PC-9 (cell line): ENCODE results near the gene MGRN1. TPM values are rescaled to one million over a fixed set of nuclear protein-coding genes. Genes with fewer than 3 reads are reported as not detected.

Experiments used
- BruUV-seq: library from RNA; stranded (reverse); fragments of 400-500 nt; replicated peaks from 2 replicates; lab custom pipeline; 2021; lab: Mats Ljungman, UMichigan
- CTCF ChIA-PET: fragments of 300-600 bp; sonication (Branson Sonifier 250); formaldehyde crosslinking; loops from one replicate; lab custom pipeline; 2022; ENCODE audit warnings: antibody characterized with exemption; lab: Charles Lee
- POLR2A ChIA-PET: fragments of 300-600 bp; sonication (Branson Sonifier 250); formaldehyde crosslinking; loops from one replicate; lab custom pipeline; 2022; ENCODE audit warnings: antibody characterized with exemption; ENCODE audit not compliant: unreplicated experiment; lab: Charles Lee
- DNase-seq, 2 experiments: peaks; one replicate each; pipeline versions ENCODE4 v3.0.0 to v3.0.0-alpha.2; 2015 to 2022; ENCODE audit warnings: mixed read lengths in 1 of 2
- H2AFZ ChIP-seq: fragments of 200-600 bp; sonication (generic); 2 replicates; pipeline ENCODE4 v1.8.1; 2017; ENCODE audit warnings: antibody characterized with exemption
- H3F3A ChIP-seq: fragments of 200-600 bp; sonication (generic); 2 replicates; pipeline ENCODE4 v1.8.1; 2017; ENCODE audit warnings: antibody characterized with exemption, mild to moderate bottlenecking, low read depth; ENCODE audit not compliant: insufficient read depth
- H3K27ac ChIP-seq: fragments of 200-600 bp; sonication (generic); 2 replicates; pipeline ENCODE4 v1.6.1; 2016; ENCODE audit warnings: mixed run types
- H3K27me3 ChIP-seq: fragments of 200-600 bp; sonication (generic); 2 replicates; pipeline ENCODE4 v1.6.1; 2016; ENCODE audit warnings: low read depth, mixed run types; ENCODE audit not compliant: insufficient read depth
- H3K36me3 ChIP-seq: fragments of 200-600 bp; sonication (generic); 2 replicates; pipeline ENCODE4 v1.6.1; 2016; ENCODE audit warnings: low read depth, mixed run types
- H3K4me1 ChIP-seq: fragments of 200-600 bp; sonication (generic); replicated peaks from 2 replicates; pipeline ENCODE4 v1.6.1; 2016; ENCODE audit warnings: mixed run types; ENCODE audit not compliant: insufficient read depth
- H3K4me2 ChIP-seq: fragments of 200-600 bp; sonication (generic); 2 replicates; pipeline ENCODE4 v1.6.1; 2017; ENCODE audit warnings: mixed run types
- H3K4me3 ChIP-seq: fragments of 200-600 bp; sonication (generic); 2 replicates; pipeline ENCODE4 v1.6.1; 2016; ENCODE audit warnings: mixed run types
- H3K79me2 ChIP-seq: fragments of 200-600 bp; sonication (generic); 2 replicates; pipeline ENCODE4 v1.6.1; 2017; ENCODE audit warnings: low read depth, mixed run types
- H3K9me2 ChIP-seq: fragments of 200-600 bp; sonication (generic); 2 replicates; pipeline ENCODE4 v1.8.1; 2017; ENCODE audit warnings: mild to moderate bottlenecking; ENCODE audit not compliant: insufficient read depth
- H3K9me3 ChIP-seq: fragments of 200-600 bp; sonication (generic); 2 replicates; pipeline ENCODE4 v1.8.1; 2016; ENCODE audit warnings: low read depth; ENCODE audit not compliant: insufficient read depth
- H4K20me1 ChIP-seq: fragments of 200-600 bp; sonication (generic); 2 replicates; pipeline ENCODE4 v1.8.1; 2017; ENCODE audit not compliant: insufficient read depth
- EZH2 ChIP-seq: fragments of 200-600 bp; sonication (generic); IDR thresholded peaks from 2 replicates; pipeline ENCODE4 v1.8.0; 2017; ENCODE audit warnings: antibody characterized with exemption, low read depth
- intact Hi-C: fragments of 100-400 bp; cut with micrococcal nuclease; formaldehyde crosslinking; loops from one replicate; pipeline ENCODE4 v1.10.0; 2022; ENCODE audit not compliant: unreplicated experiment
- total RNA-seq: library from RNA; stranded (reverse); gene quantifications from 2 replicates; pipeline ENCODE4 v1.2.3, GENCODE V29; 2021
- TF ChIP-seq, protein P1 (sequence below): fragments of 200-600 bp; sonication (generic); conservative IDR thresholded peaks from 2 replicates; pipeline ENCODE4 v1.6.1; 2017; ENCODE audit warnings: mixed run types, antibody characterized with exemption, mild to moderate bottlenecking, moderate library complexity

Gene MGRN1
- total RNA-seq, 1 experiment from 2014 or later = 70.4 TPM

DNA sequence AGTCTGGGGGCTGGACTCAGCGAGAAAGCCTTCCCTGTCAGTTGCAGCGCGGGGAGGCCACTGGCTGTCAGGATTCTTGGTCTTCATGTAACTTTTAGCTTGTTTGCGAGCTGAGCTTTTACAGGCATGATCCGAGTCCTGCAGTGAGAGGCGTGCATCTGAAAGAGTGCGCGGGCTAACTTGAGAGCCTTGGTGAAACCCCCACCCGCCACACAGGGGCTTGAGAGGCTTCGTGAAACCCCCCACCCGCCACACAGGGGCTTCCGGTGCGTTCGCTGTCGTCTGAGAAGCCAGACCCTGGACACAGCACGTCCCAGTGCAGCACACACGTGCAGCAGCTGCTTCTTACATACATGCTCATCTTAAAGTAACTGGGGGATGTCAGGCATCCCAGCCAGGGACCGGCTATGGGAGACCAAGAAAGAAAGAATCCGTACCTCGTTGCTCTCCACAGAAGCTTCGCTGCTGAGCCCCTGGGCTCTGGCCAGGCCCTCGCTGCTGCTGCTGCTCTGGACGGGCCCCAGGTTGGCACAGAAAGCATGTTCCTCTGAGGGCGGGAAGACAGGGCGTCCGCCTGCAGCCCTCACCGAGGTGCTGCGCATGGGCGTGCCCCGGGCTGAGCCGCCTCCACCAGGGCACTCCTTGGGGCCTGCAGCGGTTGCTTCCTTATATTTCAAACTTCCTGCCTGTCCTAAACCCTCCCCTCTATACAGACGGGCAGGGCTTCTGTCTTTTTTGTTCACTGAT is 76.5 kb downstream of the MGRN1 start:
- H3K27me3 ChIP-seq = no peaks in the 10 kb centered on the region
- H3K4me1 ChIP-seq = no peaks in the 10 kb centered on the region
- DNase-seq = no peak
- H3K79me2 ChIP-seq = no peaks in the 10 kb centered on the region
- peaks cover 9% of the 10 kb centered on the region; the same call in 1 of the 2 replicates for H3F3A ChIP-seq
- ChIA-PET POLR2A (no interaction called here), CTCF (interaction anchor here (0.6 kb wide), 1 partner anchor 194 kb away, joined by 9 read pairs; no protein-coding TSS in a partner anchor)
- H3K4me3 ChIP-seq = no peak overlapping the region
- TF ChIP-seq, protein P1, sequence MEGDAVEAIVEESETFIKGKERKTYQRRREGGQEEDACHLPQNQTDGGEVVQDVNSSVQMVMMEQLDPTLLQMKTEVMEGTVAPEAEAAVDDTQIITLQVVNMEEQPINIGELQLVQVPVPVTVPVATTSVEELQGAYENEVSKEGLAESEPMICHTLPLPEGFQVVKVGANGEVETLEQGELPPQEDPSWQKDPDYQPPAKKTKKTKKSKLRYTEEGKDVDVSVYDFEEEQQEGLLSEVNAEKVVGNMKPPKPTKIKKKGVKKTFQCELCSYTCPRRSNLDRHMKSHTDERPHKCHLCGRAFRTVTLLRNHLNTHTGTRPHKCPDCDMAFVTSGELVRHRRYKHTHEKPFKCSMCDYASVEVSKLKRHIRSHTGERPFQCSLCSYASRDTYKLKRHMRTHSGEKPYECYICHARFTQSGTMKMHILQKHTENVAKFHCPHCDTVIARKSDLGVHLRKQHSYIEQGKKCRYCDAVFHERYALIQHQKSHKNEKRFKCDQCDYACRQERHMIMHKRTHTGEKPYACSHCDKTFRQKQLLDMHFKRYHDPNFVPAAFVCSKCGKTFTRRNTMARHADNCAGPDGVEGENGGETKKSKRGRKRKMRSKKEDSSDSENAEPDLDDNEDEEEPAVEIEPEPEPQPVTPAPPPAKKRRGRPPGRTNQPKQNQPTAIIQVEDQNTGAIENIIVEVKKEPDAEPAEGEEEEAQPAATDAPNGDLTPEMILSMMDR = no peak
- no peak for TF ChIP-seq EZH2
- no peaks in the 10 kb centered on the region for H3K9me3 ChIP-seq
- H2AFZ ChIP-seq = no peak overlapping the region
- no peak overlapping the region for H3K4me2 ChIP-seq
- intact Hi-C loops = no loop called here
- no peaks in the 10 kb centered on the region for H3K9me2 ChIP-seq
- no peak overlapping the region for H3K27ac ChIP-seq
- H3K36me3 ChIP-seq = no peaks in the 10 kb centered on the region; the same call in 1 of the 2 replicates
- BruUV-seq = no TSS peak
- H4K20me1 ChIP-seq = no peaks in the 10 kb centered on the region

DNA sequence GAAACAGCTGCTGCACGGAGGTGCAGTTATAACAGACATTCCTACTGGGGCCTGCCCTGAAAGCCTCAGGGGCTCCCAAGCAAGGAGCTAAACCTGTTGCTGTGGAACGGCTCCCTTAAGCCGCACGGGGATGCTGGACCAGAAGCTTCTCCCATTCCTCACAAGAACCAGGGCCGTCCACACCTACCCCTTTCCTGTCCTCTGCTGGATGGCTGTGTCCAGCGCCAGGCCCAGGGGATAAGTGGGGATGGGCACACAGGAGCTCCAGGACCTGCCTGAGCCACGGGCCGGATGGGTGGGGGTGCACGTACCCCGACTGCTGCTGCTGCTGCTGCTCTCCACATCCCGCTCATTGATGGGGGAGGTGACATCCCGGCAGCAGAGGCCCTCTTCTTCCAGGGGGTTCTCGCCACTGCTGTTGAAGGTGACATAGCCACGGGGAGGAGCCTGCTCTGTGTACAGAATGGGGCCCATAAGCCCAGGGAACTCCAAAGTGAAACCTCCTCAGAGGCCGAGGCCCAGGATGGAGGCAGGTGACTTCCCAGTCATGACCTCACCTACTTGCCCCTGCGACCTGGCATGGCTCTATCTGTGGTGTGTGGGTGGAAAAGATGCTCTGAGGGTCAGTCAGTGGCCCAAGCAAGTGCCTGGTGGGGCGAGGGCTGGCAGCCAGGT is 77.3 kb downstream of the MGRN1 start:
- intact Hi-C loops = no loop called here
- no peak for TF ChIP-seq EZH2
- TF ChIP-seq, protein P1 = no peak
- POLR2A ChIA-PET = no interaction called here
- Histone ChIP-seq H3K4me1 (no peaks in the 10 kb centered on the region), H3K4me3 (no peak overlapping the region), H3K36me3 (no peaks in the 10 kb centered on the region; the same call in 1 of the 2 replicates), H3K27ac (no peak overlapping the region), H3K9me2 (no peaks in the 10 kb centered on the region), H3K9me3 (no peaks in the 10 kb centered on the region), H2AFZ (no peak overlapping the region), H4K20me1 (no peaks in the 10 kb centered on the region), H3K27me3 (no peaks in the 10 kb centered on the region), H3F3A (peaks cover 9% of the 10 kb centered on the region; the same call in 1 of the 2 replicates), H3K4me2 (no peak overlapping the region), H3K79me2 (no peaks in the 10 kb centered on the region)
- DNase-seq = no peak
- no TSS peak for BruUV-seq
- CTCF ChIA-PET = interaction anchor here (0.5 kb wide), 1 partner anchor 222 kb away, joined by 6 read pairs; no protein-coding TSS in a partner anchor

DNA sequence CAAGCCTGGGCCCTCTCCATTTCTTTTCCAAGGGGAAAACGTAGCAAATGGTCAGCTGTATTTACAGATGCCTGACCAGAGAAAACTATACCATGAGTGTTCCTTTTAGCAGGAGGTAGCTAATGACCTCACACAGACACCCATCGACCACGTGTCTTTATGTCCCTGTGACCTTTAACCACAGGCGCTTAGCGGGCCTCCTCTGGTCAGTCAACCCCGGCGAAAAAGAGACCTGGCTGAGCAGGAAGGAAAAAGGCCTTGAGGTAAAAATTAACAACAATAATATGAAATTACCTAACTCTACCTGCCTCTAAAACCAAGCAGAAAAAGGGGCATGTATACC is 77.8 kb downstream of the MGRN1 start:
- Histone ChIP-seq H3K4me2 (no peak overlapping the region), H3K4me1 (no peaks in the 10 kb centered on the region), H3F3A (peaks cover 7% of the 10 kb centered on the region; the same call in 1 of the 2 replicates), H3K27ac (no peak overlapping the region), H3K4me3 (no peak overlapping the region), H4K20me1 (no peaks in the 10 kb centered on the region), H3K9me3 (no peaks in the 10 kb centered on the region), H3K79me2 (no peaks in the 10 kb centered on the region), H3K27me3 (no peaks in the 10 kb centered on the region), H3K36me3 (peaks cover 1% of the 10 kb centered on the region; the same call in 1 of the 2 replicates), H3K9me2 (no peaks in the 10 kb centered on the region), H2AFZ (no peak overlapping the region)
- no peak for TF ChIP-seq EZH2
- TF ChIP-seq, protein P1 = no peak
- intact Hi-C loops = no loop called here
- ChIA-PET POLR2A (no interaction called here), CTCF (interaction anchor here (0.5 kb wide), 1 partner anchor 223 kb away, joined by 6 read pairs; no protein-coding TSS in a partner anchor)
- BruUV-seq = no TSS peak
- no peak for DNase-seq
